Measurements from ENCODE around the gene SYVN1. TPM values are rescaled to one million over a fixed set of nuclear protein-coding genes. Genes with fewer than 3 reads are reported as not detected.
"Not testable (repeated sequence)": the region's sequence is repeated elsewhere in the genome, so short reads cannot be mapped to it uniquely, and the experiment has no call there.

The SYVN1 gene
- total RNA-seq, 1 donor from 2014 or later, result 53.2 TPM

DNA sequence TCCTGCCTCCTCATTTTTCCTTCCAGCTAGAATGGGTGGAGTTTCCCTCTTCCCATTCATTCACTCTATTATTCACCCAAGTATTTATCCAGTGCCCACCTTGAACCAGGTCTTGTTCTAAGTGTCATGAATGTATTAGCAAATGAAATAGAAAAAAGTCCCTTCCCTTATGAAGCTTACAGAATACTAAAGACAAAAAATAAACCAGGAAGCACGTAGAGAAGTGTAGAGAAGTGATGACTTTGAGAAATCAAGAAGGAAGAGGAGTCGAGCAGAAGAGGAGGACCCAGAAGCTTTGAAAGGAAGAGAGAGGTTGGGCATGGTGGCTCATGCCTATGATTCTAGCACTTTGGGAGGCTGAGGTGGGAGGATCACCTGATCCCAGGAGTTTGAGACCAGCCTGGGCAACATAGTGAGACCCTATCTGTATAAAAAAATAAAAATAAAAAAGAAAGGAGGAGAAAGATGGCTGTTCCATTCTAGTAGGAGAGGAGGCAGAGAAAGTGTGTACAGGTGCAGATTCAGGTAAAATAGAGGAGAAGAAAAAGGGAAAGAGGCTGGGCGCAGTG, 17.1 kb upstream of the SYVN1 start:
- intact Hi-C loops (cut with micrococcal nuclease), result no loop called here

- intact Hi-C loops (cut with micrococcal nuclease), result no loop called here
Measured at GRCh38 chr11:65150509-65151299, 16.4 kb upstream of the SYVN1 start.

DNA sequence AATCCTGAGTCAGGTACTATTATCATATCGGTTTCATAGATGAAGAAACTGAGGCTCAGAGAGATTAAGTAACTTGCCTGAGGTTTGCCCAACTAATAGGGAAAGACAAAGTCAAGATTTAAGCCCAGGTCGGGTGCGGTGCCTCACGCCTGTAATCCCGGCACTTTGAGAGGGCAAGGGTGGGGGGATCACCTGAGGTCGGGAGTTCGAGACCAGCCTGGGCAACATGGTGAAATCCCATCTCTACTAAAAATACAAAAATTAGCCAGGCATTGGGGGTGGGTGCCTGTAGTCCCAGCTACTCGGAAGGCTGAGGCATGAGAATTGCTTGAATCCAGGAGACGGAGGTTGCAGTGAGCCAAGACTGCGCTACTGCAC, 15.8 kb upstream of the SYVN1 start:
- intact Hi-C loops (cut with micrococcal nuclease), result not testable (repeated sequence)

DNA sequence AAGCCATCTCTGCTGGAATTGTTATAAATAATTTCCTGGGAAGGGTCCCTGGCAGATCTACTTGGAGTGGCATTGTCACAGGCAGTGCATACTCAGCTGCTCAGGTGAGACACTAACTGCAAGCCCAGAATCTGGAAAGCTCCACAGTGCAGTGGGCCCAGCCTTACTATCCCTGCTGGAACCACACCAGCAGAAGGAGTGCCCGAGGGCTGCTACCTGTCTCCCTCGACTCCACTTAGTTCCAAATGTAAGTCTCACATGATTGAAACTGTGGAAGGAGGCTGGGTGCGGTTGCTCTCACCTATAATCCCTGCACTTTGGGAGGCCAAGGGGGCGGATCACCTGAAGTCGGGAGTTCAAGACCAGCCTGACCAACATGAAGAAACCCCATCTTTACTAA, 14.3 kb upstream of the SYVN1 start:
- intact Hi-C loops (cut with micrococcal nuclease), result no loop called here

DNA sequence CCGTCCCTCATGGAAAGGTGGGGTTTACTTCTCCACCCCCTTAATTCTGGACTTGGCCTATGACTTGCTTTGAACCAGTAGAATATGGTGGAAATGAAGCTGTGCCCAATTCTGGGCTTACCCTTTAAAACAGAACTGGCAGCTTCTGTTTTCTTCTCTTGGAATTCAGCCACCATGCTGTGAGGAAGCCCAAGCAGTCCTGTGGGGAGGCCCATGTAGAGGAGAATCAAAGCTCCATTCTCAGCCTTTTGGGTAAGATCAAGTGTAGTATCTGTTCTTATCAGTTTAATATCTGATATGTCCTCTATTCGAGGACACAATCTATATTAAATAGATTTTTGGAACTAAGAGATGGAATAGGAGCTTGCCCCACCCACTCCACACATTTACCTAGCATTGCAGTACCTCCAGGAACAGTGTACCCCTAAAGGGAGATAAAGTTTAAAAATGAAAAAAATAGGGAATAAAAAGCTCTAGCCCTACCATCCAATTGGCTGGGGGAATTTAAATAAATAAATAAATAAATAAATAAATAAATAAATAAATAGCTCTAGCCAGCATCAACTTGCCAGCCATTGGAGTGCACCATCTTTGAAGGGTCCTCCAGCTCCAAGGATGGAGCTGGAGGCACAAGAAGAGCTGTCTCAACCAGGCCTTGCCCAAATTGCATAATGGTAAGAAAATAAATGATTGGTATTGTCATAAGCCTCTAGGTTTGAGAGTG, 13.2 kb upstream of the SYVN1 start:
- intact Hi-C loops (cut with micrococcal nuclease), result no loop called here

DNA sequence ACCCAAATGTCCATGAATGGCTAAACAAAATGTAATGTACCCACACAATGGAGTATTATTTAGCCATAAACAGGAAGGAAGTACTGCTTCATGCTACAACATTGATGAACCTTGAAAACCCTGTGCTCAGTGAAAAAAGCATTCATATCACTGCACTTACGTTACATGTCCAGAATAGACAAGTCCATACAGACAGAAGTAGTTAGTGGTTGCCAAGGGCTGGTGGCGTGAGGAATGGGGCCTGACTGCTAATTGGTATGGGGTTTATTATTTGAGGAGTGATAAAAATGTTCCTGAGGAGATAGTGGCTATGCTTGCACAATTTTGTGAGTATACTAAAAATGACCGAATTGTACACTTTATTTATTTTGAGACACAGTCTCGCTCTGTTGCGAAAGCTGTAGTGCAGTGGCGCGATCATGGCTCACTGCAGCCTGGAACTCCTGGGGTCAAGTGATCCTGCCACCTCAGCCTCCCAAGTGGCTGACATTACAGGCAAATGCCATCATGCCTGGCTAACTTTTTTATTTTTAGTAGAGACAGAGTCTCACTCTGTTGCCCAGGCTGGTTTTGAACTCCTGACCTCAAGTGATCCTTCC, 7.7 kb upstream of the SYVN1 start:
- intact Hi-C loops (cut with micrococcal nuclease), result no loop called here

DNA sequence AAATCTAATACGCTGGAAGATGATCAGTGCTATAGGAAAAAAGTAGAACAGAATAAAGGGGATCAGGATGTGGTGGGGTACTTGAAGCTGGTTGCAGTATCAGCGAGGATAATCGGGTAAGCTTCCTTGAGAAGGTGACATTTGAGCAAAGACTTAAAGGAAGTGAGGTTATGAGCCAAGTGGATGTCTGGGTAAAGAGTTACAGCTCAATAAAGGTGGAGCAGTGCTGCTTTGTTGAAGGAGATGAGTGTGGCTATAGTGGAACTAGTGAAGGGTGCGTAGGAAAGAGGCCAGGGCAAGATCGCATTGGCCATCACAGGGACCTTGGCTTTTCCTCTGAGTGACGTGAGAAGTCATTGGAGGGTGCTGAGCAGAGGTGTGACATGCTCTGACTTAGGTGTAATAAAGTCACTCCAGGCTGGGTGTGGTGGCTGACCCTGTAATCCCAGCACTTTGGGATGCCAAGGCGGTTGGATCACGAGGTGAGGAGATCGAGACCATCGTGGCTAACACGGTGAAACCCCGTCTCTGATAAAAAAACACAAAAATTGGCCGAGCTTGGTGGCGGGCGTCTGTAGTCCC, 2.3 kb upstream of the SYVN1 start:
- intact Hi-C loops (cut with micrococcal nuclease), result loop anchor here (5.0 kb wide), 1 partner anchor 196 kb away; the partner anchor contains the start of gene DPF2

GRCh38 chr11:65135633-65136145, 1.4 kb upstream of the SYVN1 start:
- intact Hi-C loops (cut with micrococcal nuclease), result loop anchor here (1.0 to 5.0 kb wide), 10 partner anchors 18 to 357 kb away; partner anchors contain the start of genes ATG2A, CAPN1, DPF2 and POLA2

- intact Hi-C loops (cut with micrococcal nuclease), result loop anchor here (1.0 to 5.0 kb wide), 12 partner anchors 13 to 392 kb away; partner anchors contain the start of genes ATG2A, CAPN1, DPF2 and FAU
Measured at GRCh38 chr11:65134952-65135632, 773 bp upstream of the SYVN1 start.

- intact Hi-C loops (cut with micrococcal nuclease), result loop anchor here (1.0 to 5.0 kb wide), 4 partner anchors 11 to 394 kb away; partner anchors contain the start of genes ATG2A, FAU, MRPL49 and POLA2
Measured at GRCh38 chr11:65133724-65134123, 595 bp downstream of the SYVN1 start.

GRCh38 chr11:65132988-65133700, 1.2 kb downstream of the SYVN1 start:
- intact Hi-C loops (cut with micrococcal nuclease), result loop anchor here (5.0 kb wide), 1 partner anchor 394 kb away; the partner anchor contains the start of gene SCYL1

GRCh38 chr11:65132238-65132987, 1.9 kb downstream of the SYVN1 start:
- intact Hi-C loops (cut with micrococcal nuclease), result loop anchor here (5.0 kb wide), 1 partner anchor 395 kb away; the partner anchor contains the start of gene SCYL1

GRCh38 chr11:65131895-65132237, 2.5 kb downstream of the SYVN1 start:
- intact Hi-C loops (cut with micrococcal nuclease), result loop anchor here (5.0 kb wide), 1 partner anchor 395 kb away; the partner anchor contains the start of gene SCYL1

- intact Hi-C loops (cut with micrococcal nuclease), result loop anchor here (5.0 kb wide), 1 partner anchor 396 kb away; the partner anchor contains the start of gene SCYL1
Measured at GRCh38 chr11:65131417-65131776, 2.9 kb downstream of the SYVN1 start.

GRCh38 chr11:65130631-65131416, 3.5 kb downstream of the SYVN1 start:
- intact Hi-C loops (cut with micrococcal nuclease), result loop anchor here (5.0 kb wide), 1 partner anchor 396 kb away; the partner anchor contains the start of gene SCYL1

GRCh38 chr11:65129649-65130441, 4.5 kb downstream of the SYVN1 start:
- intact Hi-C loops (cut with micrococcal nuclease), result loop anchor here (5.0 to 10.0 kb wide), 2 partner anchors 397 to 1215 kb away; partner anchors contain the start of genes B4GAT1, BRMS1 and SCYL1
